Hepatocyte (in vitro differentiated cells): ENCODE results near the gene ZNF3.

Source experiments
- EZH2 ChIP-seq: fragments of 200-600 bp; sonication (generic); IDR thresholded peaks from 2 replicates; pipeline ENCODE4 v1.6.1; 2016; ENCODE audit warnings: antibody characterized with exemption, mild to moderate bottlenecking, borderline replicate concordance
- EZH2phosphoT487 ChIP-seq: fragments of 200-600 bp; sonication (generic); IDR thresholded peaks from one replicate; pipeline ENCODE4 v1.6.1; 2018; ENCODE audit warnings: antibody characterized with exemption, mild to moderate bottlenecking, low read depth, moderate library complexity; ENCODE audit not compliant: unreplicated experiment, severe bottlenecking
- TF ChIP-seq, protein P1 (sequence below): fragments of 200-600 bp; sonication (generic); IDR thresholded peaks from 2 replicates; pipeline ENCODE4 v1.5.1; 2016; ENCODE audit warnings: antibody characterized with exemption, mild to moderate bottlenecking; ENCODE audit not compliant: poor library complexity

DNA sequence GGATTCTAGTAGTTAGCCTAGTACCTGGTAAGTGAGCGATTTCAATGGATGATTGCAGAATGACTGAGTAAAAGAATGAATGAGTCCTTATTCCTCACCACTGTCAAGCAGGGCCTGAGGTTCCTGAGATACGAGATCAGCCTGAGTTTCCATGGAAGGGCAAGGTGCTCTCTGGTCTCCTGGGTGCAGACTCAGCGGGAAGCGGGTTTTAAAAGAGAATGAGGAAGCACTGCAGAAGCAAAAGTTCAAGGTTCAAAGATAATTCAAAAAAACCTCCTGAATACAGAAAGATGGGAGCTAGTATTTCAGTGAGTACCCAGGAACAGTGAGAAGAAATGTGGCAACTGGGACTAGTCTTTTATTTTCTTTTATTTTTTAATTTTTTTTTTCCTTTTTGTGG, 4.3 kb downstream of the ZNF3 start:
- TF ChIP-seq, protein P1, sequence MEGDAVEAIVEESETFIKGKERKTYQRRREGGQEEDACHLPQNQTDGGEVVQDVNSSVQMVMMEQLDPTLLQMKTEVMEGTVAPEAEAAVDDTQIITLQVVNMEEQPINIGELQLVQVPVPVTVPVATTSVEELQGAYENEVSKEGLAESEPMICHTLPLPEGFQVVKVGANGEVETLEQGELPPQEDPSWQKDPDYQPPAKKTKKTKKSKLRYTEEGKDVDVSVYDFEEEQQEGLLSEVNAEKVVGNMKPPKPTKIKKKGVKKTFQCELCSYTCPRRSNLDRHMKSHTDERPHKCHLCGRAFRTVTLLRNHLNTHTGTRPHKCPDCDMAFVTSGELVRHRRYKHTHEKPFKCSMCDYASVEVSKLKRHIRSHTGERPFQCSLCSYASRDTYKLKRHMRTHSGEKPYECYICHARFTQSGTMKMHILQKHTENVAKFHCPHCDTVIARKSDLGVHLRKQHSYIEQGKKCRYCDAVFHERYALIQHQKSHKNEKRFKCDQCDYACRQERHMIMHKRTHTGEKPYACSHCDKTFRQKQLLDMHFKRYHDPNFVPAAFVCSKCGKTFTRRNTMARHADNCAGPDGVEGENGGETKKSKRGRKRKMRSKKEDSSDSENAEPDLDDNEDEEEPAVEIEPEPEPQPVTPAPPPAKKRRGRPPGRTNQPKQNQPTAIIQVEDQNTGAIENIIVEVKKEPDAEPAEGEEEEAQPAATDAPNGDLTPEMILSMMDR: no peak
- no peak for TF ChIP-seq EZH2phosphoT487
- TF ChIP-seq EZH2: no peak
